Tibial artery (tissue), 4 donors: ENCODE results near the gene SEMA6A.

Source experiments
- DNase-seq, 2 donors: peaks; one replicate each; pipeline ENCODE4 v3.0.0-alpha.2; 2019
- H3K27ac ChIP-seq, 2 donors: fragments of 200-600 bp; sonication (generic) in 1 of 2; 1 replicate in 1 of 2; 2 replicates in 1 of 2; pipeline ENCODE4 v1.5.1; 2018 to 2019; ENCODE audit warnings: mild to moderate bottlenecking in 1 of 2
- H3K27me3 ChIP-seq, 2 donors: fragments of 200-600 bp; sonication (generic) in 1 of 2; one replicate each; pipeline versions ENCODE4 v1.5.1 to v1.6.0; 2016 to 2019
- H3K36me3 ChIP-seq, 3 donors: fragments of 200-600 bp; sonication (generic) in 2 of 3; one replicate each; pipeline ENCODE4 v1.5.1; 2016 to 2019; ENCODE audit warnings: mild to moderate bottlenecking in 2 of 3
- H3K4me1 ChIP-seq, 4 donors: fragments of 200-600 bp; sonication (generic) in 2 of 4; 1 replicate in 3 of 4; 2 replicates in 1 of 4; pipeline ENCODE4 v1.5.1; 2016 to 2019
- H3K4me3 ChIP-seq, 2 donors: fragments of 200-600 bp; sonication (generic) in 1 of 2; 1 replicate in 1 of 2; 2 replicates in 1 of 2; pipeline ENCODE4 v1.5.1; 2018 to 2019; ENCODE audit warnings: mild to moderate bottlenecking in 2 of 2
- H3K9me3 ChIP-seq, 3 donors: fragments of 200-600 bp; sonication (generic) in 1 of 3; one replicate each; pipeline ENCODE4 v1.5.1; 2016 to 2019
- CTCF ChIP-seq, 2 experiments: fragments of 200-600 bp in 1 of 2; fragments of 450-650 bp in 1 of 2; IDR thresholded peaks; one replicate each; pipeline ENCODE4 v1.5.1; 2017 to 2019; ENCODE audit warnings: antibody characterized with exemption in 2 of 2, mild to moderate bottlenecking in 1 of 2, moderate library complexity in 1 of 2
- intact Hi-C: fragments of 100-400 bp; cut with DNase I; formaldehyde crosslinking; loops from one replicate; pipeline ENCODE4 v1.15.0; 2023; ENCODE audit warnings: low total_unique reads

Gene SEMA6A

GRCh38 chr5:116423587-116424257 is 150.9 kb downstream of the SEMA6A start:
- no peak for TF ChIP-seq CTCF (IDR thresholded peaks at IDR 0.05)
- intact Hi-C loops: no loop called here
- Histone ChIP-seq H3K27me3 (no peaks in the 10 kb centered on the region), H3K36me3 (no peaks in the 10 kb centered on the region), H3K4me1 (no peaks in the 10 kb centered on the region), H3K4me3 (no peak overlapping the region), H3K27ac (no peak overlapping the region), H3K9me3 (no peaks in the 10 kb centered on the region)
- no peak for DNase-seq

DNA sequence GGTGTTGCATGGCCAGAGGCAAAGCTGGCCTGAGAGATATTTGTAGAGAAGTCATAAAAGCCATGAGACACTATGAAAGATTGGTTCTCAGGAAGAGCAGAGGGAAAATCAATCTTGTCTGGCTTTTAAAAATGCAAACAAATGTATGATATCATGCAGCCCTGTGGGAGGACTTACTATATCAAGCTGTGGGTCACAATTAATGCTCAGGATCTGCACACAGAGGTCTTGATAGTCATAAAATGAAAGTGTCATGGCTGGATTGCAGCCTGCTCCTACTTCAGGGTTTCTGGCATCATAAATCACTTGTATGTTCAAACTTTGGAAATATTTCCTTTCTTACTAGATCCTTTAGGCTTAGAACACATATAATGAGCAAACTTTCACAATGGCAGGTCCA is 151.5 kb downstream of the SEMA6A start:
- no peak for DNase-seq
- intact Hi-C loops: no loop called here
- no peak for TF ChIP-seq CTCF (IDR thresholded peaks at IDR 0.05)
- no peaks in the 10 kb centered on the region for H3K4me1 ChIP-seq
- H3K36me3 ChIP-seq: no peaks in the 10 kb centered on the region
- no peaks in the 10 kb centered on the region for H3K27me3 ChIP-seq
- H3K27ac ChIP-seq: no peak overlapping the region
- no peak overlapping the region for H3K4me3 ChIP-seq
- H3K9me3 ChIP-seq: no peaks in the 10 kb centered on the region

DNA sequence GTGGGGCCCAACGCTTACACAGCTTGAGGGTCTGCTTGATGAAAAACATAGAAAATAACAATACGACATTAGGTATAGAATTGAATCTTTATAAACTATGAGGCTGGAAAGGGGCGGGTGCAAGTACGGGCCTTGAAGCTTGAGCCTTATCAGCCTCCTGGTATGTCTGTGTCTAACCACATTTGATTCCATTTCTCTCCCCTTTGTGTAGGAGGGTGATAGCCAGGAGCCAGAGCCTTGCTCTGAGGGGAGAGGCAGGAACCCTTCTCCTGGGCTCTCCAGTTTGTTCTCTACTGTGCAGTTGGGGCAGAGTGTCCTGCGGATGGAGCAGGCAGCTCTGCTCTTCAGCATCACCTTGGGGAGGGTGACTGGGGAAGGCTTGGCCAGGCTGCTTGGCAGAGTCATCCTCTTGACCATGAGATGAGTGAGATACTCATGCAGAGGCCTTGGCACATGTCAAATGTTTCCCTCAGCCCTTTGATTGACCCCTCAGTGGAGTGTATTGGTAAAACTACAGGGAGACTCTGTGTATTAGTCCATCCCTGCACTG is 153.5 kb downstream of the SEMA6A start:
- TF ChIP-seq CTCF (IDR thresholded peaks at IDR 0.05): no peak
- intact Hi-C loops: no loop called here
- no peaks in the 10 kb centered on the region for H3K36me3 ChIP-seq
- no peak overlapping the region for H3K27ac ChIP-seq
- no peak overlapping the region for H3K4me3 ChIP-seq
- DNase-seq: no peak
- H3K27me3 ChIP-seq: no peaks in the 10 kb centered on the region
- H3K4me1 ChIP-seq: no peaks in the 10 kb centered on the region
- no peaks in the 10 kb centered on the region for H3K9me3 ChIP-seq

DNA sequence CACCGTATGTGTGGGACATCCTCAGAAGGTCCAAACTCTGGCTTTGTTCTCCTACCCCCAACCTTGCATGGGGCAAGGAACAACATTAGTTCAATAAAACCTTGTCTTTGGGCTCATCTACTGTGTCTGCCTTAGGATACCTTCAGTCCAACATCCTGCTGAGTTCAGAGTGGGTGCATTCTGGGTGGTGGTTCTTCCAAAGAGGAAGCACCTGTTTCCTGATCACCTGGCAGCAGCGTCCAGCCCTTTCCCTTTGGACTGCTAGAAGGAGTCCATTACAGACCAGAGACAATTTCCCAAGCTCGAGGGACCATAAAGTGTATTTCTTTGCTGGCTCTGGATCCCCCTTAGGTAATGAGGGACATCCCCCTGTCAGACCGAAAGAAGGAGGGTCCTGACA is 154.1 kb downstream of the SEMA6A start:
- Histone ChIP-seq H3K4me3 (no peak overlapping the region), H3K27me3 (no peaks in the 10 kb centered on the region), H3K4me1 (no peaks in the 10 kb centered on the region), H3K9me3 (no peaks in the 10 kb centered on the region), H3K36me3 (no peaks in the 10 kb centered on the region), H3K27ac (no peak overlapping the region)
- TF ChIP-seq CTCF (IDR thresholded peaks at IDR 0.05): no peak
- intact Hi-C loops: no loop called here
- no peak for DNase-seq

DNA sequence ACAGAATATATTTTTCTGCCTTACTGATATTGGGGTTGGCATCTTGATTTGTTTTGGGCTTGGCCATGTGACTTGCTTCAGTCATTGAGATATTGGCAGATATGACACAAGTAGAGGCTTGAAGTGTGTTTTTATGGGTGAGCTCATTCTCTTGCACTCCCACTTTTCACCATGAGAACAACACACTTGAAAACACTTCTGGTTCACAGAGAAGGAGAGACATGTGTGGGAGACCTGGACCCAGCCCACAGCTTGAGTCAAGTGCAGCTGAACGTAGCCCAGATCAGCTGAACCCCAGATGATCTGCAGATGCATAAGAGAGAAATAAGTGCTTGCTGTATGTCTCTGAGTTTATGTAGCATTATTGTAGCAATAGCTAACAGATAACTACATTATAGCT is 155.4 kb downstream of the SEMA6A start:
- Histone ChIP-seq H3K4me1 (no peaks in the 10 kb centered on the region), H3K9me3 (no peaks in the 10 kb centered on the region), H3K27ac (no peak overlapping the region), H3K27me3 (no peaks in the 10 kb centered on the region), H3K4me3 (no peak overlapping the region), H3K36me3 (no peaks in the 10 kb centered on the region)
- intact Hi-C loops: no loop called here
- no peak for TF ChIP-seq CTCF (IDR thresholded peaks at IDR 0.05)
- no peak for DNase-seq
